CD8-positive, alpha-beta memory T cell (primary cell): ENCODE measurements around the gene PXN. TPM values are rescaled to one million over a fixed set of nuclear protein-coding genes. Genes with fewer than 3 reads are reported as not detected.
A peak's percentile ranks its signal among the peaks of the same experiment; 100 is the strongest.
"Not testable (repeated sequence)": the region's sequence is repeated elsewhere in the genome, so short reads cannot be mapped to it uniquely, and the experiment has no call there.

Experiments
- CTCF ChIA-PET: fragments of 350-600 bp; sonication (Branson Sonifier 250); formaldehyde crosslinking; loops from one replicate; lab custom pipeline; 2021; ENCODE audit warnings: antibody characterized with exemption; lab: Charles Lee
- POLR2A ChIA-PET: fragments of 350-600 bp; sonication (Branson Sonifier 250); formaldehyde crosslinking; loops from one replicate; lab custom pipeline; 2021; ENCODE audit warnings: antibody characterized with exemption; lab: Charles Lee
- DNase-seq, 5 donors: peaks; one replicate each; pipeline versions ENCODE4 v3.0.0 to v3.0.0-alpha.2; 2020 to 2022; ENCODE audit warnings: mixed read lengths in 1 of 5
- H3K27ac ChIP-seq: one replicate; pipeline ENCODE4 v1.7.0; 2013; ENCODE audit warnings: low read depth, mild to moderate bottlenecking, low read length, moderate library complexity
- H3K27me3 ChIP-seq: 2 replicates; pipeline ENCODE4 v1.7.0; 2013; ENCODE audit warnings: low read length, mild to moderate bottlenecking; ENCODE audit not compliant: insufficient read depth, poor library complexity, severe bottlenecking
- H3K36me3 ChIP-seq: 2 replicates; pipeline ENCODE4 v1.7.0; 2013; ENCODE audit warnings: mild to moderate bottlenecking, low read length, moderate library complexity; ENCODE audit not compliant: insufficient read depth
- H3K4me1 ChIP-seq: 2 replicates; pipeline ENCODE4 v1.7.0; 2013; ENCODE audit warnings: mild to moderate bottlenecking, low read length, moderate library complexity; ENCODE audit not compliant: insufficient read depth
- H3K4me3 ChIP-seq: 2 replicates; pipeline ENCODE4 v1.7.0; 2013; ENCODE audit warnings: mild to moderate bottlenecking, low read length
- H3K9me3 ChIP-seq: 2 replicates; pipeline ENCODE4 v1.7.0; 2013; ENCODE audit warnings: mild to moderate bottlenecking, low read length
- H3K27ac Mint-ChIP-seq, 8 donors: one replicate each; pipeline ENCODE4 v1.8.0; 2020 to 2021; ENCODE audit warnings: mixed read lengths in 8 of 8, mild to moderate bottlenecking in 6 of 8, inconsistent platforms in 3 of 8, moderate library complexity in 3 of 8
- H3K27me3 Mint-ChIP-seq, 2 donors: one replicate each; pipeline ENCODE4 v1.8.0; 2020 to 2021; ENCODE audit warnings: mixed read lengths in 2 of 2, mild to moderate bottlenecking in 1 of 2, moderate library complexity in 1 of 2
- H3K36me3 Mint-ChIP-seq, 3 donors: one replicate each; pipeline ENCODE4 v1.8.0; 2020 to 2021; ENCODE audit warnings: mixed read lengths in 3 of 3, inconsistent platforms in 1 of 3, mild to moderate bottlenecking in 1 of 3
- H3K4me1 Mint-ChIP-seq, 3 donors: one replicate each; pipeline ENCODE4 v1.8.0; 2020 to 2021; ENCODE audit warnings: mixed read lengths in 3 of 3, inconsistent platforms in 1 of 3, mild to moderate bottlenecking in 1 of 3
- H3K4me3 Mint-ChIP-seq, 7 donors: one replicate each; pipeline ENCODE4 v1.8.0; 2020 to 2021; ENCODE audit warnings: mixed read lengths in 7 of 7, mild to moderate bottlenecking in 6 of 7, moderate library complexity in 4 of 7, inconsistent platforms in 2 of 7
- H3K9me3 Mint-ChIP-seq, 5 donors: one replicate each; pipeline ENCODE4 v1.8.0; 2020 to 2022; ENCODE audit warnings: mixed read lengths in 5 of 5, mild to moderate bottlenecking in 3 of 5, moderate library complexity in 2 of 5, inconsistent platforms in 1 of 5
- polyA plus RNA-seq: library from polyadenylated mRNA; unstranded; fragments of 300-500 nt; fragmentation: Illumina TruSeq; gene quantifications from one replicate; pipeline ENCODE4 v1.2.3, GENCODE V29; 2021
- total RNA-seq, 2 experiments: library from RNA; stranded (reverse); gene quantifications; one replicate each; pipeline ENCODE4 v1.2.3, GENCODE V29; 2021

The PXN gene
- total and polyA plus RNA-seq, 3 experiments from 2014 or later, result 33.7 to 146 (median 35.9) TPM

DNA sequence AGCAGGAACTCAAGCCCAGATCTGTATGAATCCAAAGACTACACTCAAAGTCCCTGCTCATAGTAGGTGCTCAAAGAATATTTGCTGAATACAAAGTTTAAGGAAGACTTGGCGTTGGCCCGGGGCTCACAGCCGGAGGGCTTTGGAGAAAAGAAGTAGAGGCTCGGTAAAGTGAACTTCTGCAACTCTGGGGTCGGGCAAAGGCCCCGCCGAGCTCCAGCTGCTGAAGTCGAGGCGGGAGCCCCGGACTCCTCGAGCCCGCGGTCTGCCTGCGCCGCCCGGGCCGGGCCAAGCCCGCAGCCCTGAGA lies 71.3 kb downstream of the PXN start:
- CTCF ChIA-PET, result no interaction called here
- peaks cover 0 to 66% (median 10%) of the 10 kb centered on the region in 3 donors for H3K36me3 Mint-ChIP-seq
- H3K36me3 ChIP-seq, result peaks cover 40% of the 10 kb centered on the region
- no peaks in the 10 kb centered on the region for H3K9me3 Mint-ChIP-seq
- H3K4me3 Mint-ChIP-seq, result peak overlapping the region; percentile 86 to 92 (median 89)
- peaks cover 45% of the 10 kb centered on the region for H3K4me1 ChIP-seq
- POLR2A ChIA-PET, result interaction anchor here (1.0 kb wide), 1 partner anchor 8 kb away, joined by 6 read pairs; no protein-coding TSS in a partner anchor
- H3K9me3 ChIP-seq, result no peaks in the 10 kb centered on the region
- H3K27ac Mint-ChIP-seq, result peak overlapping the region; percentile 84 to 96 (median 94)
- peak overlapping the region; percentile 76 for H3K4me3 ChIP-seq
- H3K27me3 Mint-ChIP-seq, result no peaks in the 10 kb centered on the region
- H3K27me3 ChIP-seq, result no peaks in the 10 kb centered on the region
- peaks cover 31 to 53% (median 46%) of the 10 kb centered on the region in 3 donors for H3K4me1 Mint-ChIP-seq
- DNase-seq, result no peak
- peak overlapping the region; percentile 93 for H3K27ac ChIP-seq

GRCh38 chr12:120193286-120193685 lies 72.2 kb downstream of the PXN start:
- H3K27me3 ChIP-seq, DNase-seq, H3K27me3 Mint-ChIP-seq, H3K9me3 Mint-ChIP-seq, H3K27ac ChIP-seq, CTCF ChIA-PET, H3K4me3 ChIP-seq, H3K9me3 ChIP-seq: not testable (repeated sequence)
- peak overlapping the region in 6 of 7 donors; percentile 86 to 92 (median 90) for H3K4me3 Mint-ChIP-seq
- H3K27ac Mint-ChIP-seq, result peak overlapping the region in 7 of 8 donors; percentile 84 to 96 (median 94)
- H3K4me1 Mint-ChIP-seq, result peaks cover 23 to 47% (median 37%) of the 10 kb centered on the region in 3 donors
- H3K4me1 ChIP-seq, result peaks cover 39% of the 10 kb centered on the region
- H3K36me3 ChIP-seq, result peaks cover 31% of the 10 kb centered on the region
- peaks cover 0 to 66% (median 8%) of the 10 kb centered on the region in 3 donors for H3K36me3 Mint-ChIP-seq
- POLR2A ChIA-PET, result interaction anchor here (1.0 kb wide), 1 partner anchor 9 kb away, joined by 6 read pairs; no protein-coding TSS in a partner anchor

- Mint-ChIP-seq H3K4me1 (peaks cover 19 to 47% (median 43%) of the 10 kb centered on the region in 3 donors), H3K4me3 (peak overlapping the region in 1 of 7 donors; percentile 50), H3K9me3 (no peaks in the 10 kb centered on the region), H3K27ac (no peak overlapping the region), H3K36me3 (peaks cover 4 to 64% (median 7%) of the 10 kb centered on the region in 3 donors), H3K27me3 (no peaks in the 10 kb centered on the region)
- Histone ChIP-seq H3K27ac (no peak overlapping the region), H3K9me3 (no peaks in the 10 kb centered on the region), H3K27me3 (no peaks in the 10 kb centered on the region), H3K4me3 (no peak overlapping the region), H3K4me1 (peaks cover 26% of the 10 kb centered on the region), H3K36me3 (peaks cover 28% of the 10 kb centered on the region)
- CTCF ChIA-PET, result interaction anchor here (0.7 kb wide), 1 partner anchor 13 kb away, joined by 3 read pairs; no protein-coding TSS in a partner anchor
- POLR2A ChIA-PET, result interaction anchor here (0.9 kb wide), 1 partner anchor 10 kb away, joined by 5 read pairs; no protein-coding TSS in a partner anchor
- DNase-seq, result no peak
Observed at GRCh38 chr12:120190985-120191480, 74.5 kb downstream of the PXN start.

- no peak for DNase-seq
- Histone ChIP-seq H3K27ac (no peak overlapping the region), H3K36me3 (peaks cover 33% of the 10 kb centered on the region), H3K9me3 (no peaks in the 10 kb centered on the region), H3K4me3 (no peak overlapping the region), H3K27me3 (no peaks in the 10 kb centered on the region), H3K4me1 (peaks cover 23% of the 10 kb centered on the region)
- peaks cover 19 to 42% (median 40%) of the 10 kb centered on the region in 3 donors for H3K4me1 Mint-ChIP-seq
- POLR2A ChIA-PET, result no interaction called here
- H3K27me3 Mint-ChIP-seq, result no peaks in the 10 kb centered on the region
- peaks cover 4 to 65% (median 7%) of the 10 kb centered on the region in 3 donors for H3K36me3 Mint-ChIP-seq
- no peaks in the 10 kb centered on the region for H3K9me3 Mint-ChIP-seq
- peak overlapping the region in 1 of 7 donors; percentile 50 for H3K4me3 Mint-ChIP-seq
- peak overlapping the region in 2 of 8 donors; percentile 6 to 54 for H3K27ac Mint-ChIP-seq
- CTCF ChIA-PET, result no interaction called here
Observed at GRCh38 chr12:120190386-120190785, 75.1 kb downstream of the PXN start.

DNA sequence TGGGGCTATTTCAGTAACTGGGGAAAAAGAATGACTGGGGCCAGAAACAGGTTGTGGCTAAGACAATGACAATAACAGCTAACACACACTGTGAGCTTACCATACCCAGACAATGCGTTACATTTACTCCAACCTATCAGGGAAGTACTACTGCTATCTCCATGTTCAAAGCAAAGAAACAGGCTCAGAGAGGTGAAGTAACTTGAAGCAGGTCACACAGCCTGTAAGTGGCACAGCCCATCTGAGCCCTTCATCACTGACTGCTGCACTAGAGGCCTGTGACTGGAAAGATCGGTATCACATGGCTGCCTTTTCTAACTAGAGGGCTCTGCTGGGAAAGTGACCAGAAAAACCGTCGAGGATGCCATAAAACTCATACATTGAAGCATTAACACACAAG lies 78.9 kb downstream of the PXN start:
- Mint-ChIP-seq H3K4me3 (no peak overlapping the region), H3K36me3 (peaks cover 15 to 86% (median 16%) of the 10 kb centered on the region in 3 donors), H3K9me3 (no peaks in the 10 kb centered on the region), H3K27ac (peak overlapping the region in 2 of 8 donors; percentile 8 to 15), H3K27me3 (no peaks in the 10 kb centered on the region), H3K4me1 (peaks cover 12 to 37% (median 33%) of the 10 kb centered on the region in 3 donors)
- peaks cover 64% of the 10 kb centered on the region for H3K36me3 ChIP-seq
- H3K27ac ChIP-seq, result no peak overlapping the region
- H3K9me3 ChIP-seq, result no peaks in the 10 kb centered on the region
- H3K4me3 ChIP-seq, result no peak overlapping the region
- H3K27me3 ChIP-seq, result no peaks in the 10 kb centered on the region
- POLR2A ChIA-PET, result interaction anchor here (1.0 kb wide), 1 partner anchor 14 kb away, joined by 3 read pairs; the partner anchor contains the start of gene RPLP0
- DNase-seq, result no peak
- CTCF ChIA-PET, result interaction anchor here (1.3 kb wide), 1 partner anchor 15 kb away, joined by 3 read pairs; no protein-coding TSS in a partner anchor
- H3K4me1 ChIP-seq, result no peaks in the 10 kb centered on the region

DNA sequence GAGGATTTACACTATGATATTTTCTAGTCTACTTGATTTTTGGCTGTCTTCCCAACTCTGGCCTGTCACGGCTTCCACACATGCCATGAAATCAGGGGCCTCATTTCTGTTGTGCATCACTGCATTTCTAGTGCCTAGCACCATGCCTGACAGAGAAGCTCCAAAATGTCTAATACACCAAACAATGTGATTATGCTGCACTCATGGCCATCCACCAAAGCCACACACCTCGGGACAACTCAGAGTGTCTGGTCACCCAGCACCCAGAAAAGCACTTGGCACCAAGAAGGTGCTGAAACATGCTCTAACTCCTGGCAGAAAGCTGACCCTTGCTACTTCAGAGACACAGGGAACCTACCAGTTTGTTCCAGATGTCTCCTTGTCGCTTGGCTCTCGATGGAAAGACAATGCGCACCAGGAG lies 82.3 kb downstream of the PXN start:
- Mint-ChIP-seq H3K4me1 (peaks cover 11 to 25% (median 20%) of the 10 kb centered on the region in 3 donors), H3K9me3 (no peaks in the 10 kb centered on the region), H3K4me3 (no peak overlapping the region), H3K27ac (peak overlapping the region in 1 of 8 donors; percentile 47), H3K36me3 (peaks cover 18 to 80% (median 20%) of the 10 kb centered on the region in 3 donors), H3K27me3 (no peaks in the 10 kb centered on the region)
- no peak overlapping the region for H3K27ac ChIP-seq
- no peaks in the 10 kb centered on the region for H3K4me1 ChIP-seq
- CTCF ChIA-PET, result no interaction called here
- H3K27me3 ChIP-seq, result no peaks in the 10 kb centered on the region
- DNase-seq, result no peak
- H3K9me3 ChIP-seq, result no peaks in the 10 kb centered on the region
- H3K4me3 ChIP-seq, result no peak overlapping the region
- H3K36me3 ChIP-seq, result peaks cover 65% of the 10 kb centered on the region
- POLR2A ChIA-PET, result no interaction called here

- Mint-ChIP-seq H3K9me3 (no peaks in the 10 kb centered on the region), H3K36me3 (peaks cover 23 to 85% (median 26%) of the 10 kb centered on the region in 3 donors), H3K27me3 (no peaks in the 10 kb centered on the region), H3K4me1 (peaks cover 11 to 25% (median 20%) of the 10 kb centered on the region in 3 donors), H3K4me3 (no peak overlapping the region), H3K27ac (peak overlapping the region in 1 of 8 donors; percentile 23)
- Histone ChIP-seq H3K27me3 (no peaks in the 10 kb centered on the region), H3K4me1 (no peaks in the 10 kb centered on the region), H3K4me3 (no peak overlapping the region), H3K36me3 (peaks cover 68% of the 10 kb centered on the region), H3K9me3 (no peaks in the 10 kb centered on the region), H3K27ac (no peak overlapping the region)
- POLR2A ChIA-PET, result interaction anchor here (0.8 kb wide), 1 partner anchor 19 kb away, joined by 3 read pairs; the partner anchor contains the start of gene RPLP0
- no peak for DNase-seq
- CTCF ChIA-PET, result interaction anchor here (0.7 kb wide), 1 partner anchor 190 kb away, joined by 3 read pairs; no protein-coding TSS in a partner anchor
Observed at GRCh38 chr12:120181991-120182631, 83.4 kb downstream of the PXN start.

DNA sequence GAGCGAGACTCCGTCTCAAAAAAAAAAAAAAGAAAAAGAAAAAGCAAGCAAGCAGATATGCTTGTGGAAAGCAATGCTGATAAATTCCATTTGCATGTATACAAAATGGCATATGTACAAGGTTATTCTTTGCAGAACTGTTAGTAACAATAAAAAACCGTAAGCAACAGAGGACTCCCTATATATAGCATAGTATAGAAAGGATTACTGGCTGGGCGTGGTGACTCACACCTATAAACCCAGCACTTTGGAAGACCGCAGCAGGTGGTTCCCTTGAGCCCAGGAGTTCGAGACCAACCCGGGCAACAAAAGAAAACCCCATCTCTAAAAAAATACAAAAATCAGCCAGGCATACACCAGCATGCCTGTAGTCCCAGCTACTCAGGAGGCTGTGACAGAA lies 84.6 kb downstream of the PXN start:
- peaks cover 10 to 18% (median 12%) of the 10 kb centered on the region in 3 donors for H3K4me1 Mint-ChIP-seq
- H3K36me3 Mint-ChIP-seq, result peaks cover 21 to 85% (median 22%) of the 10 kb centered on the region in 3 donors
- H3K4me3 Mint-ChIP-seq, result no peak overlapping the region
- ChIA-PET POLR2A (no interaction called here), CTCF (no interaction called here)
- H3K27me3 Mint-ChIP-seq, result no peaks in the 10 kb centered on the region
- Histone ChIP-seq H3K27me3 (no peaks in the 10 kb centered on the region), H3K9me3 (no peaks in the 10 kb centered on the region), H3K4me1 (no peaks in the 10 kb centered on the region), H3K27ac (no peak overlapping the region), H3K36me3 (peaks cover 68% of the 10 kb centered on the region), H3K4me3 (no peak overlapping the region)
- no peak for DNase-seq
- H3K27ac Mint-ChIP-seq, result no peak overlapping the region
- no peaks in the 10 kb centered on the region for H3K9me3 Mint-ChIP-seq
